NCI-H2171 treated with DMSO at 0.1 percent for 48 hours (cell line): ENCODE data around the gene TIAM2.

Source experiments
- DNase-seq: peaks from one replicate; lab custom pipeline; 2025; lab: John Stamatoyannopoulos, UW

Gene TIAM2

DNA sequence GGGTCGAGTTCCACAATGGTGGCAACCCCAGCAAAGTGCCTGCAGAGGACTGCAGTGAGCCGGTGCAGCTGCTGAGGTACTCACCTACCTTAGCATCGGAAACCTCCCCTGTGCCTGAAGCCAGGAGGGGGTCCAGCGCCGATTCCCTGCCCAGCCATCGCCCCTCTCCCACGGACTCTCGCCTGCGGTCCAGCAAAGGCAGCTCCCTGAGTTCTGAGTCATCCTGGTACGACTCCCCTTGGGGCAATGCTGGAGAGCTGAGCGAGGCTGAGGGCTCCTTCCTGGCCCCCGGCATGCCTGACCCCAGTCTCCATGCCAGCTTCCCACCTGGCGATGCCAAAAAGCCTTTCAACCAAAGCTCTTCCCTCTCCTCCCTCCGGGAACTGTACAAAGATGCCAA lies 134.6 kb downstream of the TIAM2 start:
- no peak for DNase-seq

DNA sequence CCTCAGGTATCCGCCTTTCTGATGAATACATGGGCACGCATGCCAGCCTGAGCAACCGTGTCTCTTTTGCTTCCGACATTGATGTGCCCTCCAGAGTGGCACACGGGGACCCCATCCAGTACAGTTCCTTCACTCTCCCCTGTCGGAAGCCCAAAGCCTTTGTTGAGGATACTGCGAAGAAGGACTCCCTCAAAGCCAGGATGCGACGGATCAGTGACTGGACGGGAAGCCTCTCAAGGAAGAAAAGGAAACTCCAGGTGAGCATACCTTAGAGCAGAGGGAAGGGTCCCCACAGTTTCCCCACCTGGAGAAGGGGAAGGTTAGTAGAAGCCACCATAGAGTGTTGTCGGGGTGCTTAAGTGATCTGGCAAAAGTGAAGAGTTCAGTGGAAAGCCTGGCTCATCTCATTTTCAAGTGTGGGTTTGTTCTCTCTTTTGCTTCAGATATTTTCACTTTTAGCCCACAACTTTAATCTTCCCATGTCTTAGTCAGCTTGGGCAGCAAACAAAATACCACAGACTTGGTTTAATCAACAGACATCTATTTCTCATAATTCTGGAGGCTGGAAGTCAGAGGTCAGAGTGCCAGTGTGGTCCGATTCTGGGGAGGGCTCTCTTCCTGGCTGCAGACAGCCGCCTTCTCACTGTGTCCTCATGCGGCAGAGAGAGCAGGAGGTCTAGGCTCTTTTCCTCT lies 135.2 kb downstream of the TIAM2 start:
- DNase-seq = no peak

DNA sequence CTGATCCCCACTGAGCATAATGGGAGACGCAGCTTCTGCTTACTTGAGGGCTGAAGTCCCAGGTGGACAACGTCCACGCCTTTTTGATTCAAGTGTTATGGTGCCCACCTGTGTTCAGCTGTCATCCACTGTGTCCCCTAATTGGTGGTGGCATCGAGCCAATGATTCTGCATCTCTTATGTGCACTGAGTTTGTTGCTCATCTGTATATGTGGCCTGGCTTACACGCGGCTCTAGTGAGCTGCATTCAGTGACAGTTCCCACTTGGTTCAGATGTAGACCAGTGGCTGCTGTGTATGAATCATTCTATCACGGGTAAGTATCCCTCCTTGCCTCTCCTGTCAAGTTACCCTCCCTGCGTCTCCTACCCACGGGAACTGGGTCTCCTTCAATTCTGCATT lies 137.5 kb downstream of the TIAM2 start:
- DNase-seq = peak; percentile 34

DNA sequence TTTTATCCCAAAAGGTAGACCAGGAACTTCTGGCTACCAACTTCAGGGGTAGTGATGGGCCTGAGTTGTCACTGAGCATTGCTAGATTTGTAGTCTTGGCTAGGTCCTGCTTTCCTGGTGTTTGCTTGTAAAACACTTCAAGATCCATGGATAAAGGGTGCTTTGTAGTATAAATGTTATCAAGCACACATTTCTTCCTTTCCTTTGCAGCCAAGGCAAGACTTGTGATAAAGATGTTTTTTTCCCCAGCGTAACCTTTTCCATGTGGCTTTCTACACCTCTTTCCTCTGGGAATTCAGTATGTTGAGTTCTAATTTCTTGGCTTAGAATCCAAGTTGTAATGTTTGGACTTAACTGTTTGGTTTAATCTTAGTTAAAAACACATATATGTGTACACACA lies 145.9 kb downstream of the TIAM2 start:
- no peak for DNase-seq

DNA sequence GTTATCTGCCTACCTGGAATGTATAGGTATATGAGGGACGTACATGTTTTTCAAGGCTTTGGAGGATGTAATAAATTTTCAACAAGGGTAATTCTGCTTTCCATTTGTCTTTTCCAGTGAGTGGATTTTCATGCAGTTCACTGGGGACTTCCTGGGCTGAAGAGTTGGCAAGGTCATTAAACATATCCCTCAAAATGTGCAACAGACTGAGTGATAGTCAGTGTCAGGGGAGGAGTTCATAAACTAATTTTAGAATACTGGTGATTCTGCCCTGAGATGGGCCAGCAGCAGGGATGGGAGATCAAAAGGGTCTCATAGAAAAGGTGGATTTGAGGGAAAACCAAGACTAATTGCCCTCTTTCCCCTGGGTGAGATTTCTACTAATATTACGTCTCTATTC lies 146.4 kb downstream of the TIAM2 start:
- no peak for DNase-seq

DNA sequence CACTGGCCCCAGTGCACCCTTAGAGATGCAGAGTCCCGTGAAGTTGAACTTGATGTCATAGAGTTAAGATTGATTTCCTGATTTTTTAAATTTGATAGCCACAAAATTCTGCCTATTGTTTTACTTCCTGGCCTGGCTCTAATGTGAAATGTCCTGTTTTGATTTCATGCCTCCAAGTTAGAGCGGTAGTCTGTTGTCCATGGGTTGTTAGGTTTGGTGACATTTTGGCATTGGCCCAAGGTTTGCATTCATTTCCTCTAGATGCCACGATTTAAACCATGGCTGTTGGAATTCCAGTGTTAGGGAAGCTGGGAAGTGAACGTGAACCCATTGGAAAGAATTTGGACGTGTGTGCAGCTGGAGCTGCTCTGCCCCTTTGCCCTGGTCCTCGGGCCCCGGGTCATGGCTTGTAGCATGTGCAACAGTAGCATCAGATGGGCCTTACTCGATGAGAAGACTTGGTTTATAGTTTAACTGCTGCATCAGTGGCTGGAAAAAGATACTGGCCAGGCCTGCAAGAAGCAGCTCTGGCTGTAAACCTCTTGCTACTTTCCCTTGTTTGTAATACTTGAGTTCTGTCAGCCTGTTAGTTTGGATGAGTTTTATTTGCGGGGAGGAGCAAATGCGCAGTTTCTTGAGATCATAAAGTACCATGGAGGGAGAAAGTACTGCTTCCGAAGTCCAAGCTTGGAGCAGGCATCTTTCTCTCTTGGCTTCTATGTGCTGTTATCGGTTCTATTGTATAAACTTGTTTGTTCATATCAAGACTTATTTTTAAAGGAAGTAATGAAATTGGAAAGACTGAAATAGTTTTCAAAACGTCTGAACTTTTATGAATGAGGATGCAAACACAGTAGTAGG lies 147.3 kb downstream of the TIAM2 start:
- DNase-seq = no peak

DNA sequence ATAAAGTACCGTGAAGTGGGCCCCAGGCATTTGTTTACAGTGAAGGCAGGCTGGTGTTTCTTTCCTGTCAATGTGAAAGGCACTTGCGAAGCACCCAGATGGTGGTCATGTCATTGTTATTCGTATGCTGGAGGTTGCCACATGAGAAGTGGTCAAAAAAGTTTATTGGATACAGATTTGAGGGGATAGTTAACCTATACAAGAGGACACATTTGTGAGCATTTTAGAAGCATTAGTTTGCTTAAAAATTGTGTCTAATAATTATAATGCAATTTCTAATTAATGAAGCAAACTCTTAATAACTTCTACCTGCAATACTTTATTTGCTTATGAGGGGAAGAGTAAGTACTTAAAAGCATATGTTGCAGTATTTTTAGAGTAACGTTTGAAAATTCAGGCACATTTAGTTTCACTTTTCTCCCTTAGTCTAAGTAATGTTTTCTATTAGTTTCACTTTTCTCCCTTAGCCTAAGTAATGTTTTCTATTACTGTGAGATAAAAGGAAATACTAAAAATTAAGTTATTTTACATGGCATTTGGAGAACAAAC lies 148.0 kb downstream of the TIAM2 start:
- DNase-seq = no peak

DNA sequence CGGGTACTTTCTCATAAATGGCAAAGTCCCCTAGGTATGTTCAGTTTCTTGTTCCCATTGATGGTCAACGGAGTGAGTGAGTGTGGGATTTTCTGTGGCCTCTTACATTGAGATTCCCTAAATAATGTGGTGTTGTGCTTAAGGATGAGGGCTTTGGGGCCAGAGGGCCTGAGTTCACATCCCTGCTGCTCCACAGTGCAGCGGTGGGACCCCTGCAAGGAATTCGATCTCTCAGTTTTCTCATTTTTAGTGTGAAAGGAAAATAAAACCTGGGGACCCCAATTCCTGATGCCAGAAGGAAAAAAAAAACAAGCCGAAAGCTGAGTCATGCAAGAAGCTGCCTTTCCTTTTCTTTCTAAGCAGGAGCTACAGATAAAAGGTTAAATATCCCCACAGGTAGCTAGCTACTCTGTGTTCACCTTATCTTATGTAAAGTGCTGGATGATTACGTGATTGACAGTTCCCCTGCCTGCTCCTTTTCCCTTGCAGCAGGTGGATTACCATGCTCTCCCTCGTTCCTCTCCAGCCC lies 148.5 kb downstream of the TIAM2 start:
- DNase-seq = no peak

DNA sequence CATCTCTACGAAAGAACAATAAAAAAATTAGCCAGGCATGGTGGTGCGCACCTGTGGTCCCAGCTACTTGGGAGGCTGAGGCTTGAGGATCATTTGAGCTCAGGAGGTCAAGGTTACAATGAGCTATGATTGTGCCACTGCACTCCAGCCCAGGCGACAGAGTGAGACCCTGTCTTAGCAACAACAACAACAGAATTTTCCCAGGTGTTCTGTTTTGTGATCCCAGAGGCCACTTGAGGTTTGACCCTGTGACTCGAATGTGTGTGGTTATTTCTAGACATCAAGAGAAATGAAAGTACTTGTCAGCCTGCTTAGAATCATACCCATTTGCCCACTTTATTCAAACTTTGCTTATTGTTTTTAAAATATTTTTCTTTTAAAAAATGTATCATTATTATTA lies 151.1 kb downstream of the TIAM2 start:
- no peak for DNase-seq

DNA sequence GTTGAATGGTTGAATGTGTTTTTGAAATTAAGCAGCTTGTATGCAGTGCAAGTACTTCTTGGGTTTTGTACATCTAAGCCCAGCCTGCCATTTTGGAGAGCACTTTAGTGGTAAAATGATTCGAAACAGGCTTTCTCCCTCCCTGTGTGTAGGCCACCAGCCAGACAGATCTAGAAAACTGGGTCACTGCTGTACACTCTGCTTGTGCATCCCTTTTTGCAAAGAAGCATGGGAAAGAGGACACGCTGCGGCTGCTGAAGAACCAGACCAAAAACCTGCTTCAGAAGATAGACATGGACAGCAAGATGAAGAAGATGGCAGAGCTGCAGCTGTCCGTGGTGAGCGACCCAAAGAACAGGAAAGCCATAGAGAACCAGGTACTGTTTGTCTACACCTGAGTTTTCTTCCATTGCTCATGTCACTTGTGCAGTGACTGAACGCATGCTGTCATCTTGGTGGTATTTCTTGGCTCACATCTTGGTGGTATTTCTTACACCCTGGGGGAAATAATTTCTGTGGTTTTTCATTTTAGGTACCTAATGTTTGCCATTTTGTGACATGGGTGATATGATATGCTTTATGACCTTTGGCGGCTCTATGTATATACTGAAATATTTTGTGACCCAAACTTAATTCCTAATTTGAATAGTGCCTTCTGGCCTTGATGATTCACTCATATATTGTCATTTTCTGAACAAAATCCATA lies 153.0 kb downstream of the TIAM2 start:
- DNase-seq = no peak

DNA sequence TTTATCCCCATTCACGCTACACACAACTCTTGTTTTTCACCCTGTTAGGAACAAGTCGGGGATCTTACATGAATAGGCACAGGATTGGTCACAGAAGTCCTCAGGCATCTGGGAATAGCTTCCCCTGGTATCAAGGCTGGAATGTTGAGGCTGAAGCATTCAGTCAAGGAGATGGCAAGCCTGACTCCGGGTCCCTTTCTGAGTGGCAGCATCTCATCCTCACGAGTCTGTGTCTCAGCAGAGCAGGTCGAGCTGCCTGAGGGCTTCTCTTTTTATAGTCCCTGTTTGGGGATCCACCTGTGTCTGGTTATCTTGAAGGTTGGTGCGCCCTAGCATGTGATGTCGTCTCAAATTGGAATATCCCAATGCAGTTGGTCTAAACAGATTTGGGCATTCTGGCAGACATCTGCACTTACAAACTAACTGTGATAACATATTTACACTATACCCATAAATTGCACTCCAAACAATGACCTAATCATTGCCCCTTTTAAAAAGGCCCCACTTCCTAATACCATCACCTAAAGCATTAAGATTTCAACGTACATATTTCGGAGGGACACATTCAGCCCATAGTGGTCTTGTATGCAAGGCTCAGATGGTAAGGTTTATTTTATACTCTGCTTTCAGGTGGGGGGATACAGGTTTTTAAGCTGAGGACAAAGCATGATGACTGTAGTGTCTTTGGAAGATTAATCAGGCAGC lies 156.0 kb downstream of the TIAM2 start:
- no peak for DNase-seq

DNA sequence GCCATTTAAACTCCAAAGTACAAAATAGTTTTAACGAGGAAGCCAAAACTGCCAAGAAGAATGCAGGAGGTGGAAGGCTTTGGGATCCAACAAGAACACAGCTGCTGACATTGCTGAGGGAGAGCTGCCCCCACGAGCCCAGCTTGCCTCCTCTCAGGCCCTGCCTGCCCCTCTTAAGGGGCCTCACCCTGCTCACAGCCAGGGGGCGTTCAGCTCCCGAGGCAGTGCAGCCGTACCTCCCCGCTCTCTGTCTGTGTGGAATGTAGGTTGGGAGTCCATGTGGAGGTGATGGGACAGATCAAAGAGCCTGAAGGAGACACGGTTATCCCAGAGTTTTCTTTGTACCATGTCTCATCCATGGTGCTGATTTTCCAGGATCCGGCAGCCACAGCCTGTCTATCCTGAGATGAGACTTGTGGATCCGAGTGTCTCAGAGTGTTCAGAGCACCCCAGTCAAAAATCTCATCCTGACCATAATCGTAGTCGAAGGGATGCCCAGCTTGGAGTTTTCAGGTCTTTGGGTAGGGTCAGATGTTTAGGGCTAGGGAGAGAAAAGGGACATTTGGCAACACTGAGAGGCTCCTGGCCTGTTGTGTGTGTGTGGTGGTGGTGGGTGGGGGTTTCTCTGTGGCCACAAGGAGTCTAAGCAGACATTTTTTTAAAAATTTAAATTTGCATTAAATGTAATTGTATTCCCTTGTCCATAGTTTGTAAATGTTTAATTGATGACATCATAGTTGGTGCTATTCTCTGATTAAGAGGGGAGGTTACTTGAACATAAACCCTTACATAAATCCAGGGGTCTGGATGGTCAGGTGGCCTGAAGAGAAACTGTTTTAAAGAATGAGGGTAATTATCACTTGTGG lies 157.3 kb downstream of the TIAM2 start:
- no peak for DNase-seq

DNA sequence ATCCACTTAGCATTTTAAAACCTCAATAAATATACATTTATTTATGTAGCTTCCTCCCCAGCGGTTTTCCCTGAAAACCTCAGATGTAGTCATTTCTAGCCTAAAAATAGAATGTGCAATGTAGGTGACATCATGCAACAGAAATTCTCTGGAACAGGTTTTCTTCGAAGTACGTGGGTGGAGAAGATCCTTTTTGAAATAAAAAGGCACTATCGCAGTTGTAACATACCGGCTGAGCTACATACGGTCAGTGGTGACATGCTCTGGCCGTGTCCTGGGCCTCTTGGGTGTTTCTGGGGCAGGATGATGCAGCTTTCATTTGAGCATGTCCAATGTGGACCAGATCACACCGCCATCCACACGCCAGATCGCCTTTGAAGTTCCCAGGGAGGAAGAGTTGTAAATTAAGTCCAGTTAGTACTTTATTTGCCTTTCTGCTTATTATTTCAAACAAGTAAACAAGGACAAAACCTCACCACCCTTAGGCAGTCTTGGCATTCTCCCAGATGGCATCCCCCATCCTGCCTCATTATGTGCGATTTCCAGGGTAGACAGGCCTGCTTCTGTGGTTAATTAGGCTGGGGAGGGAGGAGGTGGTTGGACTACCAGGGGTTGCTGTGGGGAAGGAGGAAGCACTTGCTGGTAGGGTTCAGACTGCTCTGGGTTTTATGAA lies 159.2 kb downstream of the TIAM2 start:
- peak; percentile 22 for DNase-seq

DNA sequence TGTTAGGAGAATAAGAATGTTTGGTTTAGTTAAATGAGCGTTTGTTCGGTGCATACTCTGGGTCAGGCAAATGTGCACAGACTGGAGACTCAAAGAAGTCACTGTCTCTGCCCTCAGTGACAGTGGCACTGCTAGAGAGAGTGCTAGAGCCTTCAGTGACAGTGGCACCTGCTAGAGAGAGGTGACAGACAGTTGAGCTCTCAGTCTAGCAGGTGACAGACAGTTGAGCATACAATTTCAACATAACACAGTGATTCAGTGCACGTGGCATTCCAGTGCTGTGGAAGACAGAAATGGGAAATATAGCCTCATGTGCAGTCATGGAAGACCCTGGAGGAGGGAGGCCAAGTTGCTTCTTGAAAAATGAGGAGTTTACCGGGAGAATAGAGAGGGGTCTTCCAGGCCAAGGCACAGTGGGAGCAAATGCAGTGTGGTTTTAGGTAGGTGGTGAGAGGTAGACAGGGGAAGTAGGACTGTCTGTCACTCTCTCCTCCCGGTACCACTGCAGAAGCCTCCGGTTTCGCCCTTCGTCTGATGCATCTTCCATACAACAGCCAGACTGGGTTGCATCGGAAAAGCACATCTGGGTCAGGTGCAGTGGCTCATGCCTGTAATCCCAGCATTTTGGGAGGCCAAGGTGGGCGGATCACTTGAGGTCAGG lies 160.8 kb downstream of the TIAM2 start:
- DNase-seq = no peak

DNA sequence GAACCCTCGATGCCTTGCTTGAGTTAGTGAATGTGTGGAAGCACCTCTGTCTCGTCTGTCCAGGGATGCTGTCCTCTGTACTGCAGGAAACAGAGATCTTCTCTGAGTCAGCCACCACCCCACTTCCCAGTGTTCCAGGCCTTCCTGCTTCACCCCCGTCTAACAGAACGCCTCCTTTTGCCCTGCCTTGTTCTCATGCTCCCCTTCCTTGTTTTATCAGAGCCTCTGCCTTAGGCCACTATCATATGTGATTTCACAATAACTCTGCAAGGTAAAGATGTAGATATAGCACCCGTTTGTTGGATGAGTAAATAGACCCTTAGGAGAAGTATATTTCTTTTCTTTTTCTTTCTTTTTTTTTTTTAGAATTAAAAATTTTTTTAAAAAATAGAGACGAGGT lies 162.0 kb downstream of the TIAM2 start:
- no peak for DNase-seq

DNA sequence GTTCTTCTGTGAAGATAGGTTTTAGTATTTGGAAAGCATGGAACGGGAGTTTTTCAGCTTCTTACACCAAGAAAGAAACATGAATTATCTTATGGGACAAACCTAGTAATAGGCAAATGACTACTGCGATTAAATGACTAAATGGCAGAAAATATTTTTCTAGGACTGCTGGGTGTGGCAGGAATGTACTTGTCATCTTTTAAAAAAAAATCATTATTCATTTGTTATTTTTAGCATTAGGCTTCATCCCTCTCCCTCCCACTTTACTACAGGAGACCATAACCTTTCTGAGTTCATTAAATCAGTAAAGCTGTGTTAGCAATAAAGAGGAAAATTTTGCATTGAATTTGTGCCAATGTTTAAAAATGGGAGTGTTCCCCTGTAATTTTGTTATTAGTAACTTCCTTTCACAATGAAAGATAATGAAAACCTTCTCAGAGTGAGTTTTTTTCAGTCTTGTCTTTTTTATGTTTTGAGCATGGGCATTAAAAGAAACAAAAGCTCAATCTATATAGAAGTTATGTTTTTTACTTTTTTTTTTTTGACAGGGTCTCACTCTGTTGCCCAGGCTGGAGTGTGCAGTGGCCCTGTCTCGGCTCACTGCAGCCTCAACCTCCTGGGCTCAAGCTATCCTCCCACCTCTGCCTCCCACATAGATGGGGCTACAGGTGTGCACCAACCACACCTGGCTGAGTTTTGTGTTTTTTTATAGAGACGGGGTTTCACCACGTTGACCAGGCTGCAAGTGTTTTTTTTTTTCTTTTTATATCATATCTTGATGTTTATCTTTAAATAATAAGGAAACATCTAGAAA lies 163.1 kb downstream of the TIAM2 start:
- no peak for DNase-seq

DNA sequence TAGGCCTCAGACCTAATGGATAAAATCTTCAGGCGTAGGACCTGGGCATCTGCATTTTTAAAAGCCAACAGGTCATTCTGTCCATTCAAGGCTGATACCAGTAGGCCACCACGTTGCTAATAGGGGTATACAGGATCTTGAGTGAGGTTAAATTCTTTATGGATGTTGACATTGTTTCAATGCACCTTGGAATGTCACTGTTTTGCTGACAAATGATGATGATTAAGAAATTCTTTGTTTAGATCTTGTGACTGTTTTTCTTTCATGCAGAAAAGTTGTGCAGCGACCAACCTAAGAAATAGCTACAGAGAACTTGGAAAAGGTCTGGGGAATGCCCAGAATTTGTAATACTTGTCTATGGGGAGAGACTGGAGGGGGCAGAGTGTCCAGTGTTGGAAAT lies 167.6 kb downstream of the TIAM2 start:
- DNase-seq = no peak

DNA sequence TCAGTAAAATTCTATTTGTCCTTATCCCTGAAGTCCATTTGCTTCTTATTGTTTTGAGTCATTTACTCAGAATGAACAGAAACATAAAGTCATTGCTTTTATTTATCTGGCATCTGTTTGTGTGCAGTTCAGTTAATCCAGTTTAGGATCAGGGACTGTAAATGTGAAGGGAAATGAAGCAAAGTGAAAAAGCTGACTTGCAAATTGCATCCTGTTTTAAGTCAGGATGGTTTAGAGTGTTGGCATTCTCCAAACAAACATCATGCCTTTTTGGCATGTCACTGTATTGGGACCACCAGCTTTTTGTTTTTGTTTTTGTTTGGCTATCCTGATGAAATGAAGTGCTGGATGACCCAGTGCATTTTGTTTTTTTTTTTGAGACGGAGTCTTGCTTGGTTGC lies 168.5 kb downstream of the TIAM2 start:
- DNase-seq = no peak
